GM23338 (cell line): Measurements from ENCODE around the gene CFP. TPM values are rescaled to one million over a fixed set of nuclear protein-coding genes. Genes with fewer than 3 reads are reported as not detected.

Experiments used
- ATAC-seq: fragments of 200-7000 bp; cut with Tn5 transposase; 3 replicates; pipeline ENCODE4 v1.9.1; 2020
- DNase-seq: peaks from one replicate; pipeline ENCODE4 v3.0.0-alpha.2; 2015; ENCODE audit warnings: low spot score
- H2AFZ ChIP-seq: fragments of 200-600 bp; sonication (generic); 2 replicates; pipeline ENCODE4 v1.8.0; 2016; ENCODE audit warnings: antibody characterized with exemption, mild to moderate bottlenecking, moderate library complexity
- H3F3A ChIP-seq: fragments of 200-600 bp; sonication (generic); replicated peaks from 2 replicates; pipeline ENCODE4 v1.8.0; 2017; ENCODE audit warnings: antibody characterized with exemption, mixed run types, low read depth
- H3K27ac ChIP-seq: fragments of 200-600 bp; sonication (generic); 2 replicates; pipeline ENCODE4 v1.6.1; 2016; ENCODE audit warnings: low read depth
- H3K27me3 ChIP-seq: fragments of 200-600 bp; sonication (generic); 2 replicates; pipeline ENCODE4 v1.8.0; 2016; ENCODE audit warnings: mild to moderate bottlenecking, mixed run types, moderate library complexity; ENCODE audit not compliant: insufficient read depth
- H3K36me3 ChIP-seq: fragments of 200-600 bp; sonication (generic); 2 replicates; pipeline ENCODE4 v1.8.0; 2016; ENCODE audit warnings: mild to moderate bottlenecking; ENCODE audit not compliant: insufficient read depth
- H3K4me1 ChIP-seq: fragments of 200-600 bp; sonication (generic); 2 replicates; pipeline ENCODE4 v1.8.0; 2016; ENCODE audit warnings: mild to moderate bottlenecking, moderate library complexity; ENCODE audit not compliant: insufficient read depth
- H3K4me2 ChIP-seq: fragments of 200-600 bp; sonication (generic); 2 replicates; pipeline ENCODE4 v1.7.1; 2017; ENCODE audit warnings: mixed run types
- H3K4me3 ChIP-seq: fragments of 200-600 bp; sonication (generic); 2 replicates; pipeline ENCODE4 v1.6.1; 2016; ENCODE audit warnings: mixed run types
- H3K79me2 ChIP-seq: fragments of 200-600 bp; sonication (generic); replicated peaks from 2 replicates; pipeline ENCODE4 v1.8.0; 2017; ENCODE audit warnings: mild to moderate bottlenecking; ENCODE audit not compliant: insufficient read depth
- H3K9me2 ChIP-seq: fragments of 200-600 bp; sonication (generic); 2 replicates; pipeline ENCODE4 v1.8.0; 2017; ENCODE audit not compliant: insufficient read depth
- H4K20me1 ChIP-seq: fragments of 200-600 bp; sonication (generic); replicated peaks from 2 replicates; pipeline ENCODE4 v1.8.0; 2017; ENCODE audit warnings: mild to moderate bottlenecking; ENCODE audit not compliant: insufficient read depth
- H3K27ac Mint-ChIP-seq: 2 replicates; pipeline ENCODE4 v1.8.0; 2020; ENCODE audit warnings: inconsistent platforms, mild to moderate bottlenecking, moderate library complexity, mixed read lengths
- H3K27me3 Mint-ChIP-seq: 3 replicates; pipeline ENCODE4 v1.8.0; 2022; ENCODE audit warnings: low read depth, mild to moderate bottlenecking, moderate library complexity, mixed read lengths, inconsistent platforms; ENCODE audit not compliant: insufficient read depth, poor library complexity
- H3K36me3 Mint-ChIP-seq: 3 replicates; pipeline ENCODE4 v1.8.0; 2021; ENCODE audit warnings: low read depth, mild to moderate bottlenecking, inconsistent platforms, moderate library complexity, mixed read lengths
- H3K4me1 Mint-ChIP-seq: 3 replicates; pipeline ENCODE4 v1.8.0; 2020; ENCODE audit warnings: mild to moderate bottlenecking, inconsistent platforms, mixed read lengths
- H3K4me3 Mint-ChIP-seq: 3 replicates; pipeline ENCODE4 v1.8.0; 2021; ENCODE audit warnings: moderate library complexity, mild to moderate bottlenecking, inconsistent platforms, mixed read lengths
- H3K9me3 Mint-ChIP-seq: 3 replicates; pipeline ENCODE4 v1.8.0; 2020; ENCODE audit warnings: moderate library complexity, mild to moderate bottlenecking, inconsistent platforms, mixed read lengths
- CREB1 ChIP-seq: fragments of 250-450 bp; sonication (Bioruptor Pico); IDR thresholded peaks from 2 replicates; pipeline ENCODE4 v1.5.0; 2020; ENCODE audit warnings: low read depth, mild to moderate bottlenecking, moderate library complexity
- CTCF ChIP-seq, 2 experiments: fragments of 200-600 bp in 1 of 2; sonication (generic) in 1 of 2; conservative IDR thresholded peaks; 2 replicates each; pipeline versions ENCODE4 v1.5.1 to v1.6.1; 2016 to 2017; ENCODE audit warnings: antibody characterized with exemption in 2 of 2, low read depth in 2 of 2, mild to moderate bottlenecking in 2 of 2, moderate library complexity in 1 of 2
- EZH2 ChIP-seq: fragments of 200-600 bp; sonication (generic); IDR thresholded peaks from one replicate; pipeline ENCODE4 v1.8.0; 2017; ENCODE audit warnings: antibody characterized with exemption, mild to moderate bottlenecking, low read depth; ENCODE audit not compliant: unreplicated experiment
- EZH2phosphoT487 ChIP-seq: fragments of 200-600 bp; sonication (generic); IDR thresholded peaks from one replicate; pipeline ENCODE4 v1.8.1; 2018; ENCODE audit warnings: antibody characterized with exemption; ENCODE audit not compliant: unreplicated experiment
- JUNB ChIP-seq: IDR thresholded peaks from one replicate; pipeline ENCODE4 v1.6.1; 2016; ENCODE audit warnings: antibody characterized with exemption; ENCODE audit not compliant: unreplicated experiment
- NANOG ChIP-seq: IDR thresholded peaks from 2 replicates; pipeline ENCODE4 v1.6.1; 2016; ENCODE audit warnings: antibody characterized with exemption, borderline replicate concordance
- POLR2AphosphoS5 ChIP-seq: IDR thresholded peaks from 2 replicates; pipeline ENCODE4 v1.6.1; 2016; ENCODE audit warnings: antibody characterized with exemption, low read depth
- REST ChIP-seq: IDR thresholded peaks from one replicate; pipeline ENCODE4 v1.6.1; 2018; ENCODE audit warnings: antibody characterized with exemption; ENCODE audit not compliant: unreplicated experiment
- STAT1 ChIP-seq: IDR thresholded peaks from one replicate; pipeline ENCODE4 v1.6.1; 2016; ENCODE audit warnings: antibody characterized with exemption; ENCODE audit not compliant: unreplicated experiment
- ZNF331 ChIP-seq: fragments of 250-450 bp; sonication (Bioruptor Pico); IDR thresholded peaks from 2 replicates; pipeline ENCODE4 v1.5.0; 2020; ENCODE audit warnings: low read depth, mild to moderate bottlenecking, moderate library complexity
- ZNF462 ChIP-seq: fragments of 250-450 bp; sonication (Bioruptor Pico); IDR thresholded peaks from 2 replicates; pipeline ENCODE4 v1.5.0; 2020; ENCODE audit warnings: mild to moderate bottlenecking, moderate library complexity
- polyA plus RNA-seq: library from polyadenylated mRNA; unstranded; fragments of >200 nt; fragmentation: Nextera tagmentation; extraction: Ambion mirVana; gene quantifications from 2 replicates; pipeline ENCODE4 v1.2.1, GENCODE V29; 2016
- total RNA-seq: library from RNA; depleted of rRNA; stranded (reverse); fragments of >200 nt; shearing (Covaris generic); gene quantifications from 2 replicates; pipeline ENCODE4 v1.2.3, GENCODE V29; 2014

CFP gene
- total and polyA plus RNA-seq, 2 experiments from 2014 or later: 2.1 to 2.2 TPM

GRCh38 chrX:47576021-47576898, 53.5 kb downstream of the CFP start:
- no peaks in the 10 kb centered on the region for H3F3A ChIP-seq
- no peak overlapping the region for H3K27ac Mint-ChIP-seq
- H3K79me2 ChIP-seq: no peaks in the 10 kb centered on the region
- no peak overlapping the region for H3K4me2 ChIP-seq
- H3K4me1 ChIP-seq: peaks cover 5% of the 10 kb centered on the region; the same call in 1 of the 2 replicates
- H3K4me1 Mint-ChIP-seq: peaks cover 39% of the 10 kb centered on the region
- H3K27me3 Mint-ChIP-seq: peaks cover 18% of the 10 kb centered on the region
- peaks cover 17% of the 10 kb centered on the region for H3K36me3 Mint-ChIP-seq
- ATAC-seq (no peak), DNase-seq (no peak)
- no peaks in the 10 kb centered on the region for H3K9me3 Mint-ChIP-seq
- H3K36me3 ChIP-seq: no peaks in the 10 kb centered on the region
- no peaks in the 10 kb centered on the region for H4K20me1 ChIP-seq
- TF ChIP-seq CREB1 (CRISPR knock-in tag) (no peak), CTCF (conservative IDR thresholded peaks at IDR 0.05; ENCODE audit: low read depth in 2 of 2) (no peak), POLR2AphosphoS5 (no peak), NANOG (no peak), EZH2phosphoT487 (no peak), STAT1 (no peak), REST (no peak), EZH2 (no peak), ZNF462 (CRISPR knock-in tag) (no peak), ZNF331 (no peak), JUNB (no peak)
- H3K4me3 ChIP-seq: no peak overlapping the region
- no peak overlapping the region for H2AFZ ChIP-seq
- no peaks in the 10 kb centered on the region for H3K9me2 ChIP-seq
- no peak overlapping the region for H3K4me3 Mint-ChIP-seq
- no peak overlapping the region for H3K27ac ChIP-seq
- H3K27me3 ChIP-seq: no peaks in the 10 kb centered on the region
